T-helper 17 cell (primary cell): ENCODE data around the gene PRRT1B. TPM values are rescaled to one million over a fixed set of nuclear protein-coding genes. Genes with fewer than 3 reads are reported as not detected.
"Not testable (repeated sequence)": the region's sequence is repeated elsewhere in the genome, so short reads cannot be mapped to it uniquely, and the experiment has no call there.

Experiments
- ATAC-seq: fragments of 150-1000 bp; cut with Tn5 transposase; 2 replicates; pipeline ENCODE4 v1.10.0; 2021; ENCODE audit warnings: mild to moderate bottlenecking, moderate library complexity
- DNase-seq, 3 donors: peaks; one replicate each; pipeline versions ENCODE4 v3.0.0 to v3.0.0-alpha.2; 2020 to 2021
- H3K9me3 ChIP-seq: one replicate; pipeline ENCODE4 v1.7.0; 2013; ENCODE audit warnings: low read length, mild to moderate bottlenecking; ENCODE audit not compliant: control insufficient read depth, poor library complexity, severe bottlenecking
- H3K27ac Mint-ChIP-seq: one replicate; pipeline ENCODE4 v1.8.0; 2022; ENCODE audit warnings: mild to moderate bottlenecking, moderate library complexity, mixed read lengths
- H3K27me3 Mint-ChIP-seq: one replicate; pipeline ENCODE4 v1.8.0; 2022; ENCODE audit warnings: mixed read lengths
- H3K36me3 Mint-ChIP-seq: one replicate; pipeline ENCODE4 v1.8.0; 2022; ENCODE audit warnings: low read depth, mixed read lengths
- H3K4me1 Mint-ChIP-seq: one replicate; pipeline ENCODE4 v1.8.0; 2022; ENCODE audit warnings: mild to moderate bottlenecking, mixed read lengths
- H3K4me3 Mint-ChIP-seq: one replicate; pipeline ENCODE4 v1.8.0; 2022; ENCODE audit warnings: mild to moderate bottlenecking, moderate library complexity, mixed read lengths
- total RNA-seq, 4 donors: library from RNA in 2 of 4; stranded (reverse) in 2 of 4; gene quantifications; one replicate each; pipeline ENCODE4 v1.2.3 and lab custom pipeline; 2022 to 2026

Gene PRRT1B
- total RNA-seq, 2 donors from 2014 or later, result not detected

DNA sequence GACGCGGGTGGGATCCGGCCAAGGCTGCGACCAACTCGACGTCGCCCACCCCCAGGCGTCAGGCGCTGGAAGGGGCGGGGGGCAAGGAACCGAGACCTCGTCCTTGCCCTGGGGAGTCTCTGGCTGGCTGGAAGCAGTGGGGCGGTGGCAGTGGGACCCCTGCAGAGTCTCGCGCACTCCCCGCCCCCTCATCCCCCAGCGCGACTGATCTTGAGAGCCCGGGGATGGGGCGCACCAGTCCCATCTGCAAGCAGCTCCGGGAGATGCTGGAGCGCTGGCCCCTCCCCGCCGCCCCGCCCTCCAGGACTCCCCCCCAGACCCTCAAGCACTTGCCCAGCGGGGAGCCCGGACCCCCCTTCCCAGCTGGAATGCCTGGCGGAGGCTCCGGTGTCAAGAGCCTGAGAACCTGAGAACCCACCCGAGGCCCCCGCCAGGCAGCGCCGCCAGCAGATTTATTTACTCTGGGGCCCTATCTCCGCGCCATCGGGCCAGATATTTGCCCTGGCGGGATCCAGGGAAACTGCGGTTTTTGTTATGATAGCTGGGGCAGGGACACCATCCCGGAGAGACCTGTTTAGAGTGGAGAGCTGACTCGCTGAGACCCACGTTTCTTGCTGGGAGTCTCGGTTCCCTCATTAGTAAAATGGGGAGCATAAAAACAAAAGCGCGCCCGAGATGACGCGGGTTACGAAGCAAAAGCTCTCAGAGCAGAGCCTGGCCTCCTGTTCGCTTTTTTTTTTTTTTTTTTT lies 1.2 kb downstream of the PRRT1B start:
- Mint-ChIP-seq H3K27ac (no peak overlapping the region), H3K4me1 (peaks cover 6% of the 10 kb centered on the region), H3K4me3 (peak overlapping the region; percentile 77), H3K27me3 (peaks cover 46% of the 10 kb centered on the region), H3K36me3 (peaks cover 15% of the 10 kb centered on the region)
- DNase-seq (no peak), ATAC-seq (peak; percentile 59)
- H3K9me3 ChIP-seq, result peaks cover 7% of the 10 kb centered on the region

DNA sequence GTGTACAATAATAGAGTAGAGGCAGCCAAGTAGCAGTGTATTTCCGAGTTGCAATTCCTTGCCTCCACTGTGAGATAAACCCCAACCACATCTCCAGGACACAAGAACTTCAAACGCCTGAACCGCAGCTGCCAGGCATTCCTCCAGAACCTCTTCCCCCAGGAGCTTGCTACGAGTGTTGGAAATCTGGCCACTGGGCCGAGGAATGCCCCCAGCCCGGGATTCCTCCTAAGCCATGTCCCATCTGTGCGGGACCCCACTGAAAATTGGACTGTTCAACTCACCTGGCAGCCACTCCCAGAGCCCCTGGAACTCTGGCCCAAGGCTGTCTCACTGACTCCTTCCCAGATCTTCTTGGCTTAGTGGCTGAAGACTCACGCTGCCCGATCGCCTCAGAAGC lies 3.9 kb downstream of the PRRT1B start:
- Mint-ChIP-seq H3K27me3 (peaks cover 67% of the 10 kb centered on the region), H3K36me3 (peaks cover 15% of the 10 kb centered on the region), H3K4me3 (peak overlapping the region; percentile 2), H3K4me1 (peaks cover 12% of the 10 kb centered on the region)
- H3K27ac Mint-ChIP-seq, DNase-seq, ATAC-seq, H3K9me3 ChIP-seq: not testable (repeated sequence)

DNA sequence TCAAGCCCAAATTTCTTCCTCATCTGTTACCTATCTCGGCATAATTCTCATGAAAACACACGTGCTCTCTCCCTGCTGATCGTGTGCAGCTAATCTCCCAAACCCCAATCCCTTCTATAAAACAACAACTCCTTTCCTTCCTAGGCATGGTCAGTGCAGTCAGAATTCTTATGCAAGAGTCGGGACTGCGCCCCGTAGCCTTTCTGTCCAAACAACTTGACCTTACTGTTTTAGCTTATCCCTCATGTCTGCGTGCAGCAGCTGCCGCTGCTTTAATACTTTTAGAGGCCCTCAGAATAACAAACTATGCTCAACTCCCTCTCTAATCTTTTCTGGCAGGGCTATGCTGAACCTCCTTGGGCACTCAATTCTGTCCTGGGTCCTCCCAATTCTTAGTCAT lies 5.1 kb downstream of the PRRT1B start:
- H3K36me3 Mint-ChIP-seq, result peaks cover 15% of the 10 kb centered on the region
- H3K27ac Mint-ChIP-seq, result peak overlapping the region; percentile 62
- H3K27me3 Mint-ChIP-seq, result peaks cover 73% of the 10 kb centered on the region
- DNase-seq, ATAC-seq, H3K9me3 ChIP-seq, H3K4me3 Mint-ChIP-seq: not testable (repeated sequence)
- peaks cover 14% of the 10 kb centered on the region for H3K4me1 Mint-ChIP-seq

DNA sequence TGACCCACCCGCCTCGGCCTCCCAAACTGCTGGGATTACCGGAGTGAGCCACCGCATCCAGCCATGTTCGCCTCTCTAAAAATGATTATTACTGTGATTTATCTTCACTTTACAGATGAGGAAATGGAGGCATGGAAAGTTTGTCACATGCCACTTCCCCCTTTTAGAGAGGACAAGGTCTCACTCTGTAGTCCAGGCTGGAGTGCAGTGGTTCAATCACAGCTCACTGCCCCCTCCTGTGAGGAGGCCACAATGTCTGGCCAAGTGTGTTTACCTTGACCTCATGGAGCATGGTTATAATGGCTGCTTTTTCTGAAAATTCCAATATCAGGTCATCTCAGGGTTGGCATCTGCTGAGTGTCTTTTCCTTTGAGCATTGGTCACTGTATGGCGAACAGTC lies 6.7 kb downstream of the PRRT1B start:
- Mint-ChIP-seq H3K4me3 (no peak overlapping the region), H3K4me1 (peaks cover 18% of the 10 kb centered on the region), H3K27ac (no peak overlapping the region), H3K27me3 (peaks cover 79% of the 10 kb centered on the region), H3K36me3 (peaks cover 19% of the 10 kb centered on the region)
- ATAC-seq, result no peak
- DNase-seq, result no peak
- no peaks in the 10 kb centered on the region for H3K9me3 ChIP-seq

DNA sequence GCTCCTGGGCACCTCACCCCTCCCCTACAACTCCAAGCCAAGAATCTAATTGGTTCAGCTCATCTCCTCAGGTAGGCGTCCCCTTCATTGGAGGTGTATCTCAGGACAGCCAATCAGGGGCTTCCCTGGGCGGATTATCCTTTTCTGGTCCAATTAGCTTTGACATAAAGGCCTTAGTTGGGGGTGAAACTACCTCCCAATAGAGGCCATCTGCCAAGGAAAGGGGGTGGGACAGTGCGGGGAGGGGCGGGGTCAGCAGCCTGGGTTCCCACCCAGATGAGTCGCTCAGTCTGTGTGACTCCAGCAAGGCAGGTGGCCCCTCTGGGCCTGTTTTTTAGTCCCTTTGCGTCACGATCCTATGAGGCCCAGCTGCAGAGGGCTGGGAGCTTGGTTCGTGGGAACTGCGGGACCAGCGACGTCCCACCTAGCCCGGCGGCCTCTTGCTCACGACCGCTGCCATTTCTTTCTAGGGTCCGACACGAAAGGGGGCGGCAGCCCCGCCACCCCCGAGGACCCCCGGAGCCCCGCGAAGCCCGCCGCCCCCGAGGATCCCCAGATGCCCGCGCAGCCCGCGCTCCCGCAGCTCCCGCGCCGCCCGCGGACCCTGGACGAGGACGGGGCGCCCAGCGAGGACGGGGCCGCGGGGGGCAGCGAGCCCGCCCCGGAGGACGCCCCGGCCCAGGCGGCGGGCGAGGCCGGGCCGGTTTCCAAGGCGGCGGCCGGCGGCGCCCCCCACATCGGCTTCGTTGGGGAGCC lies 8.9 kb downstream of the PRRT1B start:
- peaks cover 10% of the 10 kb centered on the region for H3K36me3 Mint-ChIP-seq
- peaks cover 57% of the 10 kb centered on the region for H3K27me3 Mint-ChIP-seq
- H3K9me3 ChIP-seq, result no peaks in the 10 kb centered on the region
- DNase-seq, result no peak
- no peak overlapping the region for H3K4me3 Mint-ChIP-seq
- H3K27ac Mint-ChIP-seq, result no peak overlapping the region
- peaks cover 12% of the 10 kb centered on the region for H3K4me1 Mint-ChIP-seq
- ATAC-seq, result no peak

DNA sequence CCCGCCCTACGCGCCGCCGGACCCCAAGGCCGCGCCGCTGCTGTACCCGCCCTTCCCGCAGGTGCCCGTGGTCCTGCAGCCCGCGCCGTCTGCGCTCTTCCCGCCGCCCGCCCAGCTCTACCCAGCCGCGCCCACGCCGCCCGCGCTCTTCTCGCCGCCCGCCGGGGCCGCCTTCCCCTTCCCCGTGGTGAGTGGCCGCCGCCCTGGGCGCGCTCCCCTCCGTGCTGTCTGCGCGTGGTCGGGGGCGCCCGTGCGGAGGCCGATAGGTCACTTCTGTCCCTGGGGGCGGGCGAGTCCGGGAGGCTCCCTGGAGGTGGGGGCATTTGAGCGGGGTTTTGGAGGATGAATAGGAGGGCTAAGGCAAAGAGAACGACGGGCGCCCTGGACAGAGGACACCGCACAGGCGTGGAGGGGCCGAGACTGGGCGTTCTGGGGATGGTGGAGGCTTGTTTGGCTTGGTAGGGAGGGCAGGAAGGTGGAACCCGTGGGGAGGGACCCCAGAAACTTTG lies 9.6 kb downstream of the PRRT1B start:
- Mint-ChIP-seq H3K4me3 (peak overlapping the region; percentile 36), H3K36me3 (peaks cover 10% of the 10 kb centered on the region), H3K4me1 (peaks cover 12% of the 10 kb centered on the region), H3K27me3 (peaks cover 51% of the 10 kb centered on the region), H3K27ac (no peak overlapping the region)
- ATAC-seq (peak; percentile 44), DNase-seq (no peak)
- H3K9me3 ChIP-seq, result no peaks in the 10 kb centered on the region

DNA sequence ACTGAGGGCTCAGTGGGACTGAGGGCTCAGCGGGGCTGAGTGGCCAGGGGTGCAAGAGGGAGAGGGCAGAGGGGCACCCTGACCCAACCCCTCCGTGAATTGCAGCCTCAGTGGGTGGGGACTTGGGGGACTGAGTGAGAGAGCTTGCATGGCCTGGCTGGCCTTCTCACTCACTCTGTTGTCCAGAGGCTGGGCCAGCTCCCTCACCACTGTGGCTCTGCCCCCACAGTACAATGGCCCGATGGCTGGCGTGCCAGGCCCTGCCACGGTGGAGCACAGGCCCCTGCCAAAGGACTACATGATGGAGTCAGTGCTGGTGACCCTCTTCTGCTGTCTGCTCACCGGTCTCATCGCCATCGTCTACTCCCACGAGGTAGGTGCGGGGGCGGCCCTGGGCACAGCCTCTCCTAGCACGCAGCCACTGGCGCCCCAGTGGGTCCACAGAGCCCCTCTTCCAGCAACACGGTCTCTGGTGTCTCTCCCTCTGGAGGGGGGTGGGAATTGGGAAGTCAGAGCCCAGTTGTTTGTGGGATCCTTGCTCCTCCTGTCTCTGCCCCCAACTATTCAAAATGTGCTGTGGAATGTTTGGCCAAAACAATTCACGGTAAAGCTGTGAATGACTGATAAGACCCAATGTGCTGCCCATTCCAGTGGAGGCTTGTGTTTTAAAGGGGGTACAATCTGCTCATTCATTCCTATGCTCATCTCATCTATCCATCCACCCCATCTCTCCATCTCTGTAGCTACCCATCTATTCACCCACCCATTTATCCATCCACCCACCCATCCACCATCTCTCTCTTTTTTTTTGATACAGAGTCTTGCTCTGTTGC lies 10.7 kb downstream of the PRRT1B start:
- peaks cover 39% of the 10 kb centered on the region for H3K27me3 Mint-ChIP-seq
- no peak for DNase-seq
- ATAC-seq, result no peak
- peak overlapping the region; percentile 10 for H3K4me3 Mint-ChIP-seq
- peaks cover 5% of the 10 kb centered on the region for H3K36me3 Mint-ChIP-seq
- H3K4me1 Mint-ChIP-seq, result peaks cover 12% of the 10 kb centered on the region
- H3K27ac Mint-ChIP-seq, result no peak overlapping the region
- no peaks in the 10 kb centered on the region for H3K9me3 ChIP-seq

DNA sequence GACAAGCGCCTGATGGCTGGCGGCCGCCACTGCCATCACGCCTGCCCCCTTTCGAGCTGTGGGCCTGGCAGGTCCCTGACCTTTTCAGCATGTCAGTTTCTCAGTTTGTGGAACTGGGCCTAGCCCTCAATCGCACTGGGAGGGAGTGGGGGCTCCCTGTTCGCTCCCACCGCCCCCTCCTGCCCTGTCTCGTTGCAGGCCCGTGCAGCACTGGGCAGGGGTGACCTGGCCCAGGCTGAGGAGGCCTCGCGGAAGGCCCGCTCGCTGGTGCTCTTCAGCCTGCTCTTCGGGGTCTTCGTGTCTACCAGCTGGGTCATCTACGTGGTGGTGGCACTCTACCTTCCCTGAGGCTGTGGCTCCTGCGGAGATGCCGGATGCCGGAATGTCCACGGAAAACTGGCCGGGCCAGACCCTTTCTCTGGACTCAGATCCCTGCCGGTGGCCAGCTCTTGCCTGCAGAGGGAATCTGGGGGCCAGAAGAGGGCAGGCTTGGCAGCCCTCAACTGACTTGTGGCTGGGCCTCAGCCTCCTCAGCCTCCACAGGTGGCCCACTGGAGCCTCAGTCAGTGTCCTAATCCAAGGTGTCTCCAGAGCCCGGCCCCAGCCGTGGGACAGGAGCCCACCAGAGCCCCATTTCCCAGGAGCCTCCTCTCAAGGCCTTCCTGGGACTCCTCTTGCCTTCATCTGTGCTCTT lies 12.7 kb downstream of the PRRT1B start:
- H3K4me1 Mint-ChIP-seq, result peaks cover 10% of the 10 kb centered on the region
- H3K36me3 Mint-ChIP-seq, result peaks cover 3% of the 10 kb centered on the region
- no peak for DNase-seq
- H3K4me3 Mint-ChIP-seq, result no peak overlapping the region
- no peaks in the 10 kb centered on the region for H3K9me3 ChIP-seq
- H3K27ac Mint-ChIP-seq, result no peak overlapping the region
- no peak for ATAC-seq
- H3K27me3 Mint-ChIP-seq, result peaks cover 25% of the 10 kb centered on the region

DNA sequence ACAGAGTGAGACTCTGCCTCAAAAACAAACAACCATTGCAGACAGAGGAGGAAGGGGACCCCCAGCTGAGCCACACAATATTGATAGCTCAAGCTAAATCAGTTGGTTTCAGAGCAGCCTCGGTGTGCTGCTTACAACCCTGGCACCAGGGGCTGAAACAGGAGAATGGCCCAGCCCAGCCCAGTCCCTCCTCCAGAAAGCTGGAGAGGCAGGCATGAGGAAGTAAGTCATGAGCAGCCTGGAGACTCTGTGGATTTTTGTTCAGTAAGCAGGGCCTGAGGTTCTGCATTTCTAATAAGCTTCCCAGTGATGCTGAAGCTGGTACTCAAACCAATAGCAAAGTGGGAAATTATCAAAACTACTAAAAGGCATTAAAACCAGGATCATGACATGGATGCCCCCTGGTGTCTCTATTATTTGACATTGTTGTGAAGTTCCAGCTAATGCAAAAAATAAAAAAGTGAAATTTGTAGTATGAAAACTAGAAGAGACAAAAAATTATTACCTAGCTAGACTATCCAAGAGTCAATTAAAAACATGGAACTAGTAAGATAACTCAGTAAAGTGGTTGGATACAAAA lies 14.2 kb downstream of the PRRT1B start:
- DNase-seq (no peak), ATAC-seq (no peak)
- Mint-ChIP-seq H3K36me3 (peaks cover 3% of the 10 kb centered on the region), H3K27ac (no peak overlapping the region), H3K27me3 (peaks cover 14% of the 10 kb centered on the region), H3K4me3 (no peak overlapping the region), H3K4me1 (peaks cover 7% of the 10 kb centered on the region)
- no peaks in the 10 kb centered on the region for H3K9me3 ChIP-seq

DNA sequence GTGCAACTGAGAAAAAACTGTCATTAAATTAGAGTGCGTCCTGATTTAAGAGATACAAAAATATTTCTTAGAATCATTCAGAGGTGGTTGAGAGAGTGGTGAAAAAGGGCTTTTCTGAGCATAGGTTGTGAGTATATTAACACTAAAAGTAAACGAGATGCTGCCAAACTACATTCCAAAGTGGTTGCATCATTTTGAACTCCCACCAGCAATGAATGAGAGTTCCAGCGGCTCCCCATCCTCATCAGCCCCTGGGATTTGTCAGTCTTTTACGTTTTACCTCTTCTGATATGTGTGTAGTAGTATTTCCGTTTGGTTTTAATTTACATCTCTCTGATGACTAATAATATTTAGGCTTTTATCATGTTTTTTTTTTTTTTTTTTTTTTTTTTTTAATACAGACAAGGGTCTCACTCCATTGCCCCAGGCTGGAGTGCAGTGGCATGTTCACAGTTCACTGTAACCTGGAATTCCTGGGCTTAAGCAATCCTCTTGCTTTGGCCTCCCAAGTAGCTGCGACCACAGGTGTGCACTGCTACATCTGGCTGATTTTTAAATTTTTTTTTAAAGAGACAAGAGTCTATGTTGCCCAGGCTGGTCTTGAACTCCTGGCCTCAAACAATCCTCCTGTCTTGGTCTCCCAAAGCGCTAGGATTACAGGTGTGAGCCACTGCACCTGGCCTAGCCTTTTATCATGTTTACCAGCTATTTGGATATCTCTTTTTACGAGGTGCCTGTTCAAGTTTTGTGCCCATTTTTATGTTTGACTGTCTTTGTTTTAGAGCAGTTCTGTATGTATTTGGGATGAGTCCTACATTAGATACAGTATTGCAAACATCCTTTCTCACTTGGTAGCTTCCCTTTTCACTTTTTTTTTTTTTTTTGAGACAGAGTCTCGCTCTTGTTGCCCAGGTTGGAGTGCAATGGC lies 17.0 kb downstream of the PRRT1B start:
- H3K36me3 Mint-ChIP-seq, result no peaks in the 10 kb centered on the region
- no peak overlapping the region for H3K27ac Mint-ChIP-seq
- no peak for ATAC-seq
- DNase-seq, result no peak
- H3K9me3 ChIP-seq, result no peaks in the 10 kb centered on the region
- H3K4me3 Mint-ChIP-seq, result no peak overlapping the region
- peaks cover 3% of the 10 kb centered on the region for H3K4me1 Mint-ChIP-seq
- no peaks in the 10 kb centered on the region for H3K27me3 Mint-ChIP-seq

DNA sequence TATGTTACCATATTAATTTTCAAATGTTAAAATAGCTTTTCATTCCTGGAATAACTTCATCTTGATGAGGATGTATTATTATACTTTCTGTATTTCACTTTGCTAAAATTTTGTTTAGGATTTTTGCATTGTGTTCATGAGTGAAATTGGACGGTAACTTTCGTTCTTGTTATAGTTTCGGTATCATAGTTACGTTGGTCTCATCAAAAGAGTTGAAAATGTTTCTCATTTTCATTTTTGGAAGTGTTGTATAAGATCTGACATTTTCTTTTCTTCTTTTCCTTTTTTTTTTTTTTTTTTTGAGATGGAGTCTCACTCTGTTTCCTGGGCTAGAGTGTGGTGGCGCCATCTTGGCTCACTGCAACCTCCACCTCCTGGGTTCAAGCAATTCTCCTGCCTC lies 20.0 kb downstream of the PRRT1B start:
- no peak for ATAC-seq
- no peak overlapping the region for H3K4me3 Mint-ChIP-seq

More for the DNA sequence above, 20.0 kb downstream of the PRRT1B start:
- no peaks in the 10 kb centered on the region for H3K9me3 ChIP-seq
- H3K27me3 Mint-ChIP-seq, result no peaks in the 10 kb centered on the region
- H3K36me3 Mint-ChIP-seq, result peaks cover 3% of the 10 kb centered on the region
- no peak for DNase-seq
- H3K4me1 Mint-ChIP-seq, result peaks cover 6% of the 10 kb centered on the region
- H3K27ac Mint-ChIP-seq, result peak overlapping the region; percentile 21
